Tibial artery (tissue), 4 donors: ENCODE results near the gene PRKCB.

ENCODE experiments used
- DNase-seq, 2 donors: peaks; one replicate each; pipeline ENCODE4 v3.0.0-alpha.2; 2019
- H3K27ac ChIP-seq, 2 donors: fragments of 200-600 bp; sonication (generic) in 1 of 2; 1 replicate in 1 of 2; 2 replicates in 1 of 2; pipeline ENCODE4 v1.5.1; 2018 to 2019; ENCODE audit warnings: mild to moderate bottlenecking in 1 of 2
- H3K27me3 ChIP-seq, 2 donors: fragments of 200-600 bp; sonication (generic) in 1 of 2; one replicate each; pipeline versions ENCODE4 v1.5.1 to v1.6.0; 2016 to 2019
- H3K36me3 ChIP-seq, 3 donors: fragments of 200-600 bp; sonication (generic) in 2 of 3; one replicate each; pipeline ENCODE4 v1.5.1; 2016 to 2019; ENCODE audit warnings: mild to moderate bottlenecking in 2 of 3
- H3K4me1 ChIP-seq, 4 donors: fragments of 200-600 bp; sonication (generic) in 2 of 4; 1 replicate in 3 of 4; 2 replicates in 1 of 4; pipeline ENCODE4 v1.5.1; 2016 to 2019
- H3K4me3 ChIP-seq, 2 donors: fragments of 200-600 bp; sonication (generic) in 1 of 2; 1 replicate in 1 of 2; 2 replicates in 1 of 2; pipeline ENCODE4 v1.5.1; 2018 to 2019; ENCODE audit warnings: mild to moderate bottlenecking in 2 of 2
- H3K9me3 ChIP-seq, 3 donors: fragments of 200-600 bp; sonication (generic) in 1 of 3; one replicate each; pipeline ENCODE4 v1.5.1; 2016 to 2019
- CTCF ChIP-seq, 2 experiments: fragments of 200-600 bp in 1 of 2; fragments of 450-650 bp in 1 of 2; IDR thresholded peaks; one replicate each; pipeline ENCODE4 v1.5.1; 2017 to 2019; ENCODE audit warnings: antibody characterized with exemption in 2 of 2, mild to moderate bottlenecking in 1 of 2, moderate library complexity in 1 of 2
- intact Hi-C: fragments of 100-400 bp; cut with DNase I; formaldehyde crosslinking; loops from one replicate; pipeline ENCODE4 v1.15.0; 2023; ENCODE audit warnings: low total_unique reads

PRKCB gene

GRCh38 chr16:24140730-24141129 lies 304.9 kb downstream of the PRKCB start:
- Histone ChIP-seq H3K27me3 (no peaks in the 10 kb centered on the region), H3K4me1 (no peaks in the 10 kb centered on the region), H3K27ac (no peak overlapping the region), H3K4me3 (no peak overlapping the region), H3K36me3 (no peaks in the 10 kb centered on the region), H3K9me3 (peaks cover 0 to 6% (median 0%) of the 10 kb centered on the region in 3 donors)
- intact Hi-C loops = no loop called here
- no peak for DNase-seq
- no peak for TF ChIP-seq CTCF (IDR thresholded peaks at IDR 0.05)

- Histone ChIP-seq H3K27ac (no peak overlapping the region), H3K9me3 (peaks cover 0 to 6% (median 0%) of the 10 kb centered on the region in 3 donors), H3K27me3 (no peaks in the 10 kb centered on the region), H3K4me1 (no peaks in the 10 kb centered on the region), H3K4me3 (no peak overlapping the region), H3K36me3 (no peaks in the 10 kb centered on the region)
- DNase-seq = no peak
- intact Hi-C loops = no loop called here
- no peak for TF ChIP-seq CTCF (IDR thresholded peaks at IDR 0.05)
Measured at GRCh38 chr16:24141466-24141865, 305.7 kb downstream of the PRKCB start.

- no peak overlapping the region for H3K27ac ChIP-seq
- no peaks in the 10 kb centered on the region for H3K36me3 ChIP-seq
- H3K27me3 ChIP-seq = no peaks in the 10 kb centered on the region
- H3K4me1 ChIP-seq = no peaks in the 10 kb centered on the region
- TF ChIP-seq CTCF (IDR thresholded peaks at IDR 0.05) = no peak
- peaks cover 0 to 6% (median 0%) of the 10 kb centered on the region in 3 donors for H3K9me3 ChIP-seq
- intact Hi-C loops = no loop called here
- H3K4me3 ChIP-seq = no peak overlapping the region
- no peak for DNase-seq
Measured at GRCh38 chr16:24141917-24142316, 306.1 kb downstream of the PRKCB start.

GRCh38 chr16:24145927-24146326 lies 310.1 kb downstream of the PRKCB start:
- no peak for DNase-seq
- H3K36me3 ChIP-seq = no peaks in the 10 kb centered on the region
- no peak overlapping the region for H3K27ac ChIP-seq
- no peaks in the 10 kb centered on the region for H3K27me3 ChIP-seq
- no peak for TF ChIP-seq CTCF (IDR thresholded peaks at IDR 0.05)
- intact Hi-C loops = no loop called here
- H3K4me3 ChIP-seq = no peak overlapping the region
- no peaks in the 10 kb centered on the region for H3K4me1 ChIP-seq
- no peaks in the 10 kb centered on the region for H3K9me3 ChIP-seq

GRCh38 chr16:24146518-24146917 lies 310.7 kb downstream of the PRKCB start:
- Histone ChIP-seq H3K27ac (no peak overlapping the region), H3K4me1 (no peaks in the 10 kb centered on the region), H3K9me3 (no peaks in the 10 kb centered on the region), H3K4me3 (no peak overlapping the region), H3K36me3 (no peaks in the 10 kb centered on the region), H3K27me3 (no peaks in the 10 kb centered on the region)
- intact Hi-C loops = no loop called here
- TF ChIP-seq CTCF (IDR thresholded peaks at IDR 0.05) = no peak
- DNase-seq = no peak

- intact Hi-C loops = no loop called here
- TF ChIP-seq CTCF (IDR thresholded peaks at IDR 0.05) = no peak
- no peak overlapping the region for H3K27ac ChIP-seq
Measured at GRCh38 chr16:24149102-24149501, 313.3 kb downstream of the PRKCB start.

More at GRCh38 chr16:24149102-24149501, 313.3 kb downstream of the PRKCB start:
- Histone ChIP-seq H3K9me3 (no peaks in the 10 kb centered on the region), H3K36me3 (no peaks in the 10 kb centered on the region), H3K27me3 (no peaks in the 10 kb centered on the region), H3K4me1 (no peaks in the 10 kb centered on the region), H3K4me3 (no peak overlapping the region)
- no peak for DNase-seq
